ENCODE measurements around the gene SEMG2. TPM values are rescaled to one million over a fixed set of nuclear protein-coding genes. Genes with fewer than 3 reads are reported as not detected.

The SEMG2 gene
- total RNA-seq, 1 donor: not detected

GRCh38 chr20:45209924-45210323 is 11.2 kb upstream of the SEMG2 start:
- H3K4me3 ChIP-seq (ENCODE audit: low read depth, low read length): no peak overlapping the region
- no peak for DNase-seq (ENCODE audit: low read depth)
- no peak for TF ChIP-seq CTCF (IDR thresholded peaks at IDR 0.05; ENCODE audit: insufficient read depth, low read depth, low read length)

- no peak for TF ChIP-seq CTCF (IDR thresholded peaks at IDR 0.05; ENCODE audit: insufficient read depth, low read depth, low read length)
- DNase-seq (ENCODE audit: low read depth): no peak
- H3K4me3 ChIP-seq (ENCODE audit: low read depth, low read length): no peak overlapping the region
Measured at GRCh38 chr20:45211569-45212474, 9.4 kb upstream of the SEMG2 start.

- no peak for DNase-seq (ENCODE audit: low read depth)
- H3K4me3 ChIP-seq (ENCODE audit: low read depth, low read length): no peak overlapping the region
- no peak for TF ChIP-seq CTCF (IDR thresholded peaks at IDR 0.05; ENCODE audit: insufficient read depth, low read depth, low read length)
Measured at GRCh38 chr20:45212836-45213235, 8.3 kb upstream of the SEMG2 start.

GRCh38 chr20:45218124-45218523 is 3.0 kb upstream of the SEMG2 start:
- DNase-seq (ENCODE audit: low read depth): no peak
- no peak for TF ChIP-seq CTCF (IDR thresholded peaks at IDR 0.05; ENCODE audit: insufficient read depth, low read depth, low read length)
- H3K4me3 ChIP-seq (ENCODE audit: low read depth, low read length): no peak overlapping the region

GRCh38 chr20:45218636-45219035 is 2.5 kb upstream of the SEMG2 start:
- H3K4me3 ChIP-seq (ENCODE audit: low read depth, low read length): no peak overlapping the region
- no peak for TF ChIP-seq CTCF (IDR thresholded peaks at IDR 0.05; ENCODE audit: insufficient read depth, low read depth, low read length)
- DNase-seq (ENCODE audit: low read depth): no peak

GRCh38 chr20:45223136-45223535 is 2.0 kb downstream of the SEMG2 start:
- H3K4me3 ChIP-seq (ENCODE audit: low read depth, low read length): no peak overlapping the region
- DNase-seq (ENCODE audit: low read depth): no peak
- no peak for TF ChIP-seq CTCF (IDR thresholded peaks at IDR 0.05; ENCODE audit: insufficient read depth, low read depth, low read length)
